ENCODE measurements around the gene IFNLR1.

GRCh38 chr1:24186711-24186992 is 437 bp downstream of the IFNLR1 start:
- TF ChIP-seq CTCF (conservative IDR thresholded peaks at IDR 0.05; ENCODE audit: low read length) (no peak), EZH2phosphoT487 (IDR thresholded peaks at IDR 0.05; ENCODE audit: borderline replicate concordance, low read depth, low read length) (no peak)

Data from OCI-LY7 (cell line).